Measurements from ENCODE around the gene SYTL3.

DNA sequence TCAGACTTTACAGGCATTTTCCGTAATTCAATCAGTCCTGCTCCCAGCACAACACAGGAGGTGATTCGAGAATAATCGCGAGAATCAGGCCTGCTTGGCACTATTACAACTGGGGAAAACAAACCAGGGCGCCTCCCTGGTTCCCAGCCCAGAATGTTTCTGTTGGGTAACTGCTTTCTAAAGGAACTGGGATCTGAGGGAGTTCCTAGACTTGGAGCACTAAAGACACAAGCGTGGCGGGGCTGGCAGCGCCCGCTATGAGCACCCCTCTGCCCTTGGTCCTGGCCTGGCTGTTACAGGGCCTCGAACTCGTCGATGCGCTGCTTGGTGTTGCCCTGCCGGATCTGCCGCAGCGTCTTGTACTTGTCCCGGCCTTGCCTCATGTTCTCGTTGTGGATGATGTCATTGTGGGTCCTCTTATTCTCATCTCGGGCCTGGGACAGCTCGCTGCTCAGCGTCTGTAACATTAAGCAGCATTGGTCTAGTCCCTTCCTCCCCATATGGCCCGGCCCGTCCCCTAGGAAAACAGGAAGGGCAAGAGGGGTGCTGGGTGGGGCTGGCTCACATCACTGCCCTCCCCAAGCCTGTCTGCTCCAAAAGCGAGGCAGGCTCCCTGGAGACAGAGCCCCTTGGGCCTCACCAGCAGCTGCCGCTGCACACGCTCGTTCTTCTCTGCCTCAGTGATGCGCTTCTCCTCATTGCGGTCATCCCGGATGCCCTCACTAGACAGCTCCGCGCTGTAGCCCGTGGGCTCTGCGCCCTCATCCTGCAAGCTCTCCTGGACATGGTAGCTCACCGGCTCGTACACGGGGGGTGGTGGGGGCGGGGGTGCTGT, 117.0 kb downstream of the SYTL3 start:
- TF ChIP-seq, protein P1, sequence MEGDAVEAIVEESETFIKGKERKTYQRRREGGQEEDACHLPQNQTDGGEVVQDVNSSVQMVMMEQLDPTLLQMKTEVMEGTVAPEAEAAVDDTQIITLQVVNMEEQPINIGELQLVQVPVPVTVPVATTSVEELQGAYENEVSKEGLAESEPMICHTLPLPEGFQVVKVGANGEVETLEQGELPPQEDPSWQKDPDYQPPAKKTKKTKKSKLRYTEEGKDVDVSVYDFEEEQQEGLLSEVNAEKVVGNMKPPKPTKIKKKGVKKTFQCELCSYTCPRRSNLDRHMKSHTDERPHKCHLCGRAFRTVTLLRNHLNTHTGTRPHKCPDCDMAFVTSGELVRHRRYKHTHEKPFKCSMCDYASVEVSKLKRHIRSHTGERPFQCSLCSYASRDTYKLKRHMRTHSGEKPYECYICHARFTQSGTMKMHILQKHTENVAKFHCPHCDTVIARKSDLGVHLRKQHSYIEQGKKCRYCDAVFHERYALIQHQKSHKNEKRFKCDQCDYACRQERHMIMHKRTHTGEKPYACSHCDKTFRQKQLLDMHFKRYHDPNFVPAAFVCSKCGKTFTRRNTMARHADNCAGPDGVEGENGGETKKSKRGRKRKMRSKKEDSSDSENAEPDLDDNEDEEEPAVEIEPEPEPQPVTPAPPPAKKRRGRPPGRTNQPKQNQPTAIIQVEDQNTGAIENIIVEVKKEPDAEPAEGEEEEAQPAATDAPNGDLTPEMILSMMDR (IDR thresholded peaks at IDR 0.05): no peak
- TF ChIP-seq POLR2A (IDR thresholded peaks at IDR 0.05): no peak

Data from body of pancreas (tissue), 4 donors.